Subcutaneous abdominal adipose tissue (tissue), 5 donors: Measurements from ENCODE around the gene ZC3H6.

ENCODE experiments used
- H3K27ac ChIP-seq: one replicate; pipeline ENCODE4 v1.7.0; 2013; ENCODE audit warnings: low read depth, mild to moderate bottlenecking, inconsistent platforms, low read length, moderate library complexity
- H3K27me3 ChIP-seq, 5 donors: one replicate each; pipeline ENCODE4 v1.7.0; 2013; ENCODE audit warnings: low read length in 5 of 5, inconsistent platforms in 1 of 5; ENCODE audit not compliant: control insufficient read depth in 5 of 5, insufficient read depth in 4 of 5
- H3K36me3 ChIP-seq, 5 donors: one replicate each; pipeline ENCODE4 v1.7.0; 2013; ENCODE audit warnings: low read length in 5 of 5; ENCODE audit not compliant: control insufficient read depth in 5 of 5, insufficient read depth in 5 of 5
- H3K4me1 ChIP-seq, 5 donors: one replicate each; pipeline ENCODE4 v1.7.0; 2013; ENCODE audit warnings: low read length in 5 of 5, mild to moderate bottlenecking in 3 of 5, moderate library complexity in 1 of 5; ENCODE audit not compliant: control insufficient read depth in 5 of 5, insufficient read depth in 5 of 5
- H3K4me3 ChIP-seq, 5 donors: one replicate each; pipeline ENCODE4 v1.7.0; 2013; ENCODE audit warnings: low read length in 5 of 5, low read depth in 1 of 5
- H3K9ac ChIP-seq, 5 donors: one replicate each; pipeline ENCODE4 v1.7.0; 2013; ENCODE audit warnings: low read length in 5 of 5, mild to moderate bottlenecking in 4 of 5, moderate library complexity in 3 of 5
- H3K9me3 ChIP-seq, 5 donors: one replicate each; pipeline ENCODE4 v1.7.0; 2013; ENCODE audit warnings: low read length in 5 of 5; ENCODE audit not compliant: control insufficient read depth in 5 of 5
- donor health status: healthy.
- donor health status: healthy.
- donor health status: healthy.
- donor health status: healthy.
- donor health status: healthy.

ZC3H6 gene

DNA sequence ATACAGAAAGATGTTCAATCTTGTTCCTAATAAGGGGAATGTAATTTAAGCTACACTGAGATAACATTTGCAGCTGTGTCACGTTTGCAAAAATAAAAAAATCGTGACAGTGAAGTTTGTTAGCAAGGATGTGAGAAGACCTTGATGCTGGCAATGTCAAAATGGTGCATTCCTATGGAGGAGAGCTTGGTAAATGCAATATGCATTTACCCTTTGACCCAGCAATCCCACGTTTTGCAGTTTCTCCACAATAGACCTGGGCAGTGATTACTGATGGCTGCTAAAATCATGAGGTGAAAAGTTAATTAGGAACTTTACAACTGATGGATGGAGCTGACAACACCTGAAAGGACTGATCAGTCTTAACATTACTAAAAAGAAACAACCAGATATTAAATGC is 43.1 kb downstream of the ZC3H6 start:
- H3K36me3 ChIP-seq = peaks cover 0 to 18% (median 7%) of the 10 kb centered on the region in 5 donors
- no peak overlapping the region for H3K4me3 ChIP-seq
- no peak overlapping the region for H3K9ac ChIP-seq
- H3K9me3 ChIP-seq = no peaks in the 10 kb centered on the region
- H3K27ac ChIP-seq = no peak overlapping the region
- peaks cover 0 to 23% (median 0%) of the 10 kb centered on the region in 5 donors for H3K4me1 ChIP-seq
- no peaks in the 10 kb centered on the region for H3K27me3 ChIP-seq

DNA sequence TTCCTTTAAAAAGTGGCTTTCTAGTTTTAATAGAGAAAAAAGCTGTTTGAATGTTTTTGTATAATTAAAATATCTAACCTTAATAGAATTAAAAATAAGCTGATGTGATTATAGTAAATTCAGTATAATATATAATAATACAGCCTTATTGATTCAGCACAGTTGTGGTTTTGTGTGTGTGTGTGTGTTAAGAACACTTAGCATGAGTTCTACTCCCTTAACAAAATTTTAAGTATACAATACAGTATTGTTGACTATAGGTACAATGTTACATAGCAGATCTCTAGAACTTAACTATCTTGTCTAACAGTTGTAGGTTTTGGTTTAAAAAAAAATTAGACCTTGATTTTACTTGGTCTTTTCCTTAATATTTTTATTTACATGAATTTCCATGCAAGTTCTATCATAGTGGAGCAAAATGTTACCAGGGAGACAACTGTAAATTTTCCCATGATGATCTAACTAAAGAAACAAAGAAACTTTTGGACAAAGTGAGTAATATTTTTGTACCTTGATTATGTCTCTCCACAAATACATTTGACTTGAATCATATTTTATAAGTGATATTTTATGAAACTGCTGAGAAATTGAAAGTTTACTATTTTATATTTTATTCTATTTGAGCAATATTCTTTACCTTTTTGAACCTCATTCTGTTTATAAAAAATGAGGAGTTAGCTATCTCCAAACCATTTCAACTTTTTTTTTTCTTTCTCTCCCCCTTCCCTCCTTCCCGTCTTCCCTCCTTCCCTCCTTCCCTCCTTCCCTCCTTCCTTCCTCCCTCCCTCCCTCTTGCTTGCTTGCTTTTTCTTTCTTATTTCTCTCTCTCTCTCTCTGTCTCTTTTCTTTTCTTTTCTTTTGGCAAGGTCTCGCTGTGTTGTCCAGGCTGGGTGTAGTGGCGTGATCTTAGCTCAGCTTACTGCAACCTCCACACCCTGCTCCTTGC is 46.3 kb downstream of the ZC3H6 start:
- H3K36me3 ChIP-seq = peaks cover 0 to 32% (median 18%) of the 10 kb centered on the region in 5 donors
- H3K27ac ChIP-seq = no peak overlapping the region
- peaks cover 0 to 11% (median 0%) of the 10 kb centered on the region in 5 donors for H3K4me1 ChIP-seq

DNA sequence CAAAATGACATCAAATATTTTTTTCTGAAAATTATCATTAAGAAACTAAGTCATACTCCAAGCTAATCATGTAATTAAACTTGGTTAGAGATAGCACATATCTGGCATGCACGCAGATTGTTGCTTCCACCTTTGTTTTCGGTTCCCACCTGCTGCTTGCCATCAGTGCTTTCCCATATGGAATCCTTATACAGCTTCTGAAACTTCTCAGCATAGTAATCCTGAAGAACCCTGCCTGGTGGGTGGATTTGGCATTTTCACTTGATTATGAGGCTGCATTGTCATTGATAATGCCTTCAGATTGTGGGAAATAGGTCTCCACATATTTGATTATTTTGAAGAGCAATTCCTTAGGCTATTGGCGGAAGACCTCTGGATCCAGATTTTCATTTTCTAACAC is 47.5 kb downstream of the ZC3H6 start:
- no peaks in the 10 kb centered on the region for H3K9me3 ChIP-seq
- H3K27me3 ChIP-seq = no peaks in the 10 kb centered on the region
- no peak overlapping the region for H3K9ac ChIP-seq
- H3K27ac ChIP-seq = no peak overlapping the region
- peaks cover 0 to under 1% (median 0%) of the 10 kb centered on the region in 5 donors for H3K4me1 ChIP-seq
- no peak overlapping the region for H3K4me3 ChIP-seq
- H3K36me3 ChIP-seq = peaks cover 0 to 39% (median 20%) of the 10 kb centered on the region in 5 donors

More for the DNA sequence above, 46.3 kb downstream of the ZC3H6 start:
- H3K9ac ChIP-seq = no peak overlapping the region
- H3K27me3 ChIP-seq = no peaks in the 10 kb centered on the region
- H3K4me3 ChIP-seq = no peak overlapping the region
- H3K9me3 ChIP-seq = no peaks in the 10 kb centered on the region

DNA sequence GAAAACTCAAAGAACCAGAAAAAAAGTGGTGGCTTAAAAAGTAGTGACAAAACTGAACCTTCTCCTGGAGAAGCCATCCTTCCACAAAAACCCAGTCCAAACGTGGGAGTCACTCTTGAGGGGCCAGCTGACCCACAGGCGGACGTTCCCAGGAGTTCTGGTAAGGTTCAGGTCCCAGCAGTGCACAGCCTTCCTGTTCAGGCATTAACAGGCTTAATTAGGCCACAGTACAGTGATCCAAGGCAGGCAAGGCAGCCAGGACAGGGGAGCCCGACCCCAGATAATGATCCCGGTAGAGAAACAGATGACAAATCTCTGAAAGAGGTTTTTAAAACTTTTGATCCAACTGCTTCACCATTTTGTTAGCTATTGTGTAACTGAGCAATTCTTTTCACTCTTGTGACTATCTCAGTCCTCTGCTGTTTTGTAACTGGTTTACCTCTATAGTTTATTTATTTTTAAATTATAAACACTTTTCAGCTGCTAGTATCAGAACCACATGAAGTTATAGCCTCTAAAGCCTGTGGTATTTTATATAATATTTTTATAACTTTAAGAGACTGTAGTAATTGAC is 56.8 kb downstream of the ZC3H6 start:
- Histone ChIP-seq H3K36me3 (peaks cover 17 to 24% (median 22%) of the 10 kb centered on the region in 5 donors), H3K9me3 (no peaks in the 10 kb centered on the region), H3K27me3 (no peaks in the 10 kb centered on the region), H3K9ac (no peak overlapping the region), H3K4me3 (no peak overlapping the region), H3K27ac (no peak overlapping the region), H3K4me1 (no peaks in the 10 kb centered on the region)

DNA sequence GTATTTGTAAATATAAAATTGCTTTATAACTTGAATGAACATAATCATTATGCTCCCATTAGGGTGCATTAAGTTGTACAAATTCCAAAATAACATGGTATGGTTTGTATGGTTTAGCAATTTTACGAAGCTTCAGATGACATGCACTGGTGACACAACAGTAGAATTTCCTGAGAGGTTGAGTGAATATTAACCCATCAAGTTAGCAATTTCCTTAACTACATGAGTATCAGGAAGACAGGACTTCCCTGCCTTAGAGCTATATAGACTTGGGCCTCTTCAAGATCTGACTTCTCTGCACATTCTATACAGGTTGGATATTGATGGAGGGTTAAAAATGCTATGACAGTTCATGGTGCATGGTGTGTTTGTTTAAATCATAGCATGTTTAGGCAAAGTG is 60.2 kb downstream of the ZC3H6 start:
- H3K4me3 ChIP-seq = no peak overlapping the region
- no peak overlapping the region for H3K9ac ChIP-seq
- no peaks in the 10 kb centered on the region for H3K4me1 ChIP-seq
- no peak overlapping the region for H3K27ac ChIP-seq
- H3K27me3 ChIP-seq = no peaks in the 10 kb centered on the region
- H3K36me3 ChIP-seq = peaks cover 10 to 14% (median 14%) of the 10 kb centered on the region in 5 donors
- no peaks in the 10 kb centered on the region for H3K9me3 ChIP-seq

DNA sequence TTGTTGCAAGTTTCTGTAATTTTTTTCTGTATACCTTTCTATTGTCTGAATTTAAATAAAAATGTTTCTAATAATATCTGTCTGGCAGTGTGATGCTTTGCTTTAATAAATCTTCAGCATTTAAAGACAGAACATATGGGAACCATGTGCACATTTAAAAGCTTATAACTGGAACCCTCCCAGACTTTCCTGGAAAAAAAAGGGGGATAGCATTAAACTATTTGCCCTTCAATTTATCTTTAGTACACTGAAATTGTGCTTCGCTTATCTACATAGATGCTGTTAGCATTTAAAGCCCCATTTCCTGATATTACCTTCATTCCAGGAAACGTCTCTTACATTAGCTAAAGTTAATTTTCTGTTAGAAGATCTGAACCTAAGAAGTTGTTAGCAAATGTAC is 64.6 kb downstream of the ZC3H6 start:
- no peak overlapping the region for H3K9ac ChIP-seq
- no peaks in the 10 kb centered on the region for H3K9me3 ChIP-seq
- H3K4me3 ChIP-seq = no peak overlapping the region
- H3K36me3 ChIP-seq = no peaks in the 10 kb centered on the region
- no peaks in the 10 kb centered on the region for H3K27me3 ChIP-seq
- no peak overlapping the region for H3K27ac ChIP-seq
- peaks cover 0 to 16% (median 10%) of the 10 kb centered on the region in 5 donors for H3K4me1 ChIP-seq

DNA sequence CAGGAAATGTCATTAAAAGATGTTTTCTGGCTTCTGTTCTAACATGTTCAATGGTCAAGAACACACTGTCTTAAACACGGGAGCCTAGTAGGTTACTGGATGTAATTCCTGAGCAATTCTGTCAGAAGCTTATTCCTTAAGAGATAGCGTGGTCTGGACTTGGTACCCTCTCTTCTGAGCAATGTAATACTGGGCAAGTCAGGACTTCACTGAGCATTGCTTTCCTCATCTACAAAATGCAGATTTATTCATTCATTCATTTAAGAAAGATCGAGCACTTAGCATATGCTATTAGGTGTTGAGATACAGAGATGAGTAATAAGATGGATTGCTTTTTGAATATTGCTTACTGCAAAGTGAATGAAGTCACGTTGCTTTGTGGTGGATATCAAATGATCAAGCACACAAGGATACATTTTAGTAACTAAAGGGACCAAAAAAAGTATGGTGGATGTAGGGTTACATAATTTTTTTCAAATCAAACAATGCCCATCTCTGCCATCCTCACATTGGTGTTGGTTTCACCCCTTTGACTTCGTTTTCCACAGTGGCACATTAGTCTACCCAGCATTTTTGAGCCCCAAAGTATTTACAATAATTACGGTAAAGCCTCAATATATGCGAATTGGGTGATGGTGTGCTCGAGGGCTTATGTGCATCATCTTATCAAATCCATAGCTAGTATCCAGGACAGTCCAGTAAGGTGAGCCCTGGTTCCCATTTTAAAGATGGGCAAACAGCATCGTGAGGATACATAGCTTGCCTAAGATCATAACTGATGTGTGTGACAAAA is 65.3 kb downstream of the ZC3H6 start:
- Histone ChIP-seq H3K4me1 (peaks cover 0 to 16% (median 10%) of the 10 kb centered on the region in 5 donors), H3K9ac (no peak overlapping the region), H3K9me3 (no peaks in the 10 kb centered on the region), H3K27me3 (no peaks in the 10 kb centered on the region), H3K4me3 (no peak overlapping the region), H3K27ac (no peak overlapping the region), H3K36me3 (no peaks in the 10 kb centered on the region)

DNA sequence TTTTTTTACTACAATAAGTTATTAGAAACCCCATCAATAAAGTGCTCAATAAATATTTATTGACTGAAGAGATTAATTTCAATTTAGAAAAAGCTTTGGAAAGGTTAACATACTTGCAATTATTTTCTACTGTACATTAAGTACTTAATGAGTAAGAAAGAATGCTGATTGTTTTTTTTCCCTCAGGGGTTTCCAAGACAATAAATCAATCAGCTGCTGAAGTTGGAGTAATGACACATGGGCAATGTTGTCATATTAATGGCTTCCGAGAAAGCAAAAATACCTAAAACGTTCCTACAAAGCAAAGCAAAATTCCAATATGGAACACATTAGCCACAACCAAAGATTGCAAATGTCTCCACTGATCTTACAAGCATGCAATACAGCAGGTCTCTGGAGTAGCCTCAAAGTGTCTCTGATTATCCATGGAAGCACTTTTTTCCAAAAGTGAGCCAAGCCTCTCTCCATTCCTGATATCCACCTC is 66.7 kb downstream of the ZC3H6 start:
- no peak overlapping the region for H3K27ac ChIP-seq
- H3K9ac ChIP-seq = no peak overlapping the region
- H3K9me3 ChIP-seq = no peaks in the 10 kb centered on the region
- H3K27me3 ChIP-seq = no peaks in the 10 kb centered on the region
- no peaks in the 10 kb centered on the region for H3K36me3 ChIP-seq
- no peak overlapping the region for H3K4me3 ChIP-seq
- H3K4me1 ChIP-seq = peaks cover 0 to 16% (median 10%) of the 10 kb centered on the region in 5 donors

DNA sequence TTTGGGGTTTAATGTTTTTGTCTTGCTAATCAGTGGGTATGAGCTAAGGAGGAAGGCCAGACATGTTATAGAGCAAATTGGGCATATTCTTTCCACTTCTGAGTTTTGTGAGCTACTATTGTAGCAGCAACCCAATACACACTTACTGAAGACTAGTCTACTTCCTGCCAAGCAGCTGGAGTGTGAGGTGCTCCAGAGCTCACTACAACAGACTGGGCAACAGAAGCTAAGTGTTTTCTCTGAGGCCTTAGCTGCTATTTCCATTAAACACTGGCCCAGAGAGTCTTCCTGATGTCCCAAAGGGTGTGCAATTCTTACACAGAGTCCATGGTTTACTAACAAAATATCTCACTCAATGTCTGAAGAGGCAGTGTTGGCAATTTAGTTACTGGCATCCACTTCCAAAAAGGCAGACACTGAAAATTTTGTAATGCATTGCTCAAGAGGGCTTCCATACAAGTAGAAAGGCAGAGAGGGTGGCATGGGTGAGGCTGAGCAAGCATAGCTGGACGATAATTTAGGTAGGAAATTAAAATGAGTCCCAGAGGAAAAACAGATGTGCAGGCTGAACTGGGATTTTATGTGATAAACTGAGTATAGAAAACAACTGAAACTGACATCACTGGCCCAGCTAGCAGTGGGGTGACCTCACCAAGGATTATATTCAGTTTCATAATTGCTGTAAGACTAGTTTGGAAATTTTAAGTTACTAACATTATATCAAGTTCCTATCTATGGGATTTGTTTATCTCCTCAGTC is 68.6 kb downstream of the ZC3H6 start:
- no peaks in the 10 kb centered on the region for H3K36me3 ChIP-seq
- H3K9ac ChIP-seq = peak overlapping the region in 1 of 5 donors; percentile 15
- H3K4me3 ChIP-seq = no peak overlapping the region
- peak overlapping the region; percentile 82 for H3K27ac ChIP-seq
- H3K4me1 ChIP-seq = peaks cover 0 to 16% (median 10%) of the 10 kb centered on the region in 5 donors
- no peaks in the 10 kb centered on the region for H3K9me3 ChIP-seq
- no peaks in the 10 kb centered on the region for H3K27me3 ChIP-seq
